Panc1 (cell line): ENCODE results near the gene CLPTM1L.

Experiments
- POLR2AphosphoS5 ChIP-seq: IDR thresholded peaks from 2 replicates; pipeline ENCODE4 v1.6.1; 2012; ENCODE audit warnings: mild to moderate bottlenecking, low read depth, low read length, moderate library complexity
- TF ChIP-seq, protein P1 (sequence below): fragments of 450-650 bp; IDR thresholded peaks from 2 replicates; pipeline ENCODE4 v1.5.1; 2017; ENCODE audit warnings: mild to moderate bottlenecking

DNA sequence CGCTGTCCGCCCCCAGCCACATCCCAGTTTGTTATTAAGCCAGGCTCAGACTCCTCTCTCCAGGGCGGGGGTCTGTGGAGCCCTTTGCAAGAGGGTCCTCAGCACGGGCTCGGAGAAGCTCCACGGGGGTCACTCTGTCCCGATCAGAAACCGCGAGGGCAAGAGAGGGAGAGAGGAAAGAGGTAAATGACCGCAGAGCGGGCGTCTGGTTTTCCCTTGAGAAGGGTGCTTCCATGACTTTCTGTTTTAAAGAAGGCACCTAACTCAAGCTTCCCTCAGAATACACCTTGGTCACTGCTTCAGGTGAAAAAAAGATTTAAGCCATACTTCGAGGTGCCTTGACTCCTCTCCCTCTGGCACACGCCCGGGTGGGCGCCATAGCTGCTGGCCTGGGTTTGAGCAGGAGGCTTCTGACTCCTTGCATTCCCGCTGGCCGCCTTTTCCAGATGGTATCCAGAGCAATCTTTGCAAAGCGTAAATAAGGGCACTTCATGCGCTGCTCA, 44.3 kb downstream of the CLPTM1L start:
- TF ChIP-seq, protein P1, sequence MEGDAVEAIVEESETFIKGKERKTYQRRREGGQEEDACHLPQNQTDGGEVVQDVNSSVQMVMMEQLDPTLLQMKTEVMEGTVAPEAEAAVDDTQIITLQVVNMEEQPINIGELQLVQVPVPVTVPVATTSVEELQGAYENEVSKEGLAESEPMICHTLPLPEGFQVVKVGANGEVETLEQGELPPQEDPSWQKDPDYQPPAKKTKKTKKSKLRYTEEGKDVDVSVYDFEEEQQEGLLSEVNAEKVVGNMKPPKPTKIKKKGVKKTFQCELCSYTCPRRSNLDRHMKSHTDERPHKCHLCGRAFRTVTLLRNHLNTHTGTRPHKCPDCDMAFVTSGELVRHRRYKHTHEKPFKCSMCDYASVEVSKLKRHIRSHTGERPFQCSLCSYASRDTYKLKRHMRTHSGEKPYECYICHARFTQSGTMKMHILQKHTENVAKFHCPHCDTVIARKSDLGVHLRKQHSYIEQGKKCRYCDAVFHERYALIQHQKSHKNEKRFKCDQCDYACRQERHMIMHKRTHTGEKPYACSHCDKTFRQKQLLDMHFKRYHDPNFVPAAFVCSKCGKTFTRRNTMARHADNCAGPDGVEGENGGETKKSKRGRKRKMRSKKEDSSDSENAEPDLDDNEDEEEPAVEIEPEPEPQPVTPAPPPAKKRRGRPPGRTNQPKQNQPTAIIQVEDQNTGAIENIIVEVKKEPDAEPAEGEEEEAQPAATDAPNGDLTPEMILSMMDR, result no peak
- TF ChIP-seq POLR2AphosphoS5, result no peak
